HPDE6-E6E7 (cell line): ENCODE data around the gene ADARB2.

Source experiments
- DNase-seq: peaks from one replicate; pipeline ENCODE4 v3.0.0; 2011; ENCODE audit warnings: missing footprints; ENCODE audit errors: extremely low spot score

ADARB2 gene

GRCh38 chr10:1293157-1293556, 444.2 kb downstream of the ADARB2 start:
- DNase-seq: no peak

- no peak for DNase-seq
Measured at GRCh38 chr10:1292611-1293031, 444.7 kb downstream of the ADARB2 start.

- no peak for DNase-seq
Measured at GRCh38 chr10:1291178-1292090, 445.9 kb downstream of the ADARB2 start.

- DNase-seq: peak; percentile 7
Measured at GRCh38 chr10:1290071-1290471, 447.3 kb downstream of the ADARB2 start.

- DNase-seq: peak; percentile 2
Measured at GRCh38 chr10:1289591-1289990, 447.7 kb downstream of the ADARB2 start.

GRCh38 chr10:1287971-1288401, 449.3 kb downstream of the ADARB2 start:
- no peak for DNase-seq

- DNase-seq: no peak
Measured at GRCh38 chr10:1287487-1287886, 449.8 kb downstream of the ADARB2 start.

GRCh38 chr10:1284076-1284475, 453.2 kb downstream of the ADARB2 start:
- DNase-seq: no peak

GRCh38 chr10:1281405-1281782, 455.9 kb downstream of the ADARB2 start:
- no peak for DNase-seq

GRCh38 chr10:1280466-1281404, 456.6 kb downstream of the ADARB2 start:
- DNase-seq: no peak

- DNase-seq: no peak
Measured at GRCh38 chr10:1278306-1278705, 459.0 kb downstream of the ADARB2 start.

GRCh38 chr10:1274701-1275544, 462.4 kb downstream of the ADARB2 start:
- DNase-seq: no peak

- no peak for DNase-seq
Measured at GRCh38 chr10:1274111-1274661, 463.1 kb downstream of the ADARB2 start.

GRCh38 chr10:1273372-1274105, 463.8 kb downstream of the ADARB2 start:
- DNase-seq: no peak

- no peak for DNase-seq
Measured at GRCh38 chr10:1272777-1273161, 464.6 kb downstream of the ADARB2 start.

GRCh38 chr10:1272079-1272776, 465.1 kb downstream of the ADARB2 start:
- DNase-seq: no peak

- DNase-seq: no peak
Measured at GRCh38 chr10:1270906-1271305, 466.4 kb downstream of the ADARB2 start.

- no peak for DNase-seq
Measured at GRCh38 chr10:1270490-1270889, 466.8 kb downstream of the ADARB2 start.

GRCh38 chr10:1268831-1269230, 468.5 kb downstream of the ADARB2 start:
- no peak for DNase-seq

- no peak for DNase-seq
Measured at GRCh38 chr10:1267568-1267967, 469.8 kb downstream of the ADARB2 start.
